IMR-90 (cell line): ENCODE data around the gene ACAN. TPM values are rescaled to one million over a fixed set of nuclear protein-coding genes. Genes with fewer than 3 reads are reported as not detected.

Experiments used
- ATAC-seq: fragments of 200-7000 bp; cut with Tn5 transposase; 2 replicates; pipeline ENCODE4 v1.9.1; 2020; ENCODE audit warnings: low read depth, mild to moderate bottlenecking, moderate library complexity
- BruUV-seq: library from RNA; stranded (reverse); fragments of 400-500 nt; replicated peaks from 2 replicates; lab custom pipeline; 2021; lab: Mats Ljungman, UMichigan
- CTCF ChIA-PET: fragments of 300-600 bp; formaldehyde crosslinking; extraction: SDS; loops from one replicate; lab custom pipeline; 2021; ENCODE audit warnings: antibody characterized with exemption; lab: Yijun Ruan, JAX
- POLR2A ChIA-PET: fragments of 300-600 bp; sonication (Branson Sonifier 250); formaldehyde crosslinking; loops from one replicate; lab custom pipeline; 2022; ENCODE audit warnings: antibody characterized with exemption; ENCODE audit not compliant: unreplicated experiment; lab: Charles Lee
- DNase-seq: peaks from one replicate; pipeline ENCODE4 v3.0.0; 2013
- H2AFZ ChIP-seq: replicated peaks from 2 replicates; pipeline ENCODE3; 2013; ENCODE audit warnings: low read length, mild to moderate bottlenecking; ENCODE audit not compliant: poor library complexity
- H2AK5ac ChIP-seq: 2 replicates; pipeline ENCODE4 v1.6.1; 2013; ENCODE audit warnings: low read depth, low read length, inconsistent platforms
- H2AK9ac ChIP-seq: replicated peaks from 2 replicates; pipeline ENCODE3; 2013; ENCODE audit warnings: mild to moderate bottlenecking, low read depth, low read length, moderate library complexity; ENCODE audit not compliant: poor library complexity
- H2BK120ac ChIP-seq: 2 replicates; pipeline ENCODE4 v1.6.1; 2013; ENCODE audit warnings: low read depth, low read length, inconsistent platforms
- H2BK15ac ChIP-seq: 3 replicates; pipeline ENCODE4 v1.6.1; 2013; ENCODE audit warnings: low read depth, low read length, inconsistent platforms
- H2BK20ac ChIP-seq: 2 replicates; pipeline ENCODE4 v1.6.1; 2013; ENCODE audit warnings: low read depth, mild to moderate bottlenecking, inconsistent platforms, low read length, moderate library complexity
- H2BK5ac ChIP-seq: 2 replicates; pipeline ENCODE4 v1.6.1; 2013; ENCODE audit warnings: mild to moderate bottlenecking, low read depth, low read length, inconsistent platforms; ENCODE audit not compliant: poor library complexity, severe bottlenecking
- H3K14ac ChIP-seq: replicated peaks from 2 replicates; pipeline ENCODE4 v1.6.1; 2013; ENCODE audit warnings: low read depth, low read length, inconsistent platforms
- H3K18ac ChIP-seq: 2 replicates; pipeline ENCODE4 v1.6.1; 2013; ENCODE audit warnings: low read depth, low read length, control low read depth
- H3K23ac ChIP-seq: 2 replicates; pipeline ENCODE4 v1.6.1; 2013; ENCODE audit warnings: low read depth, low read length, inconsistent platforms
- H3K27ac ChIP-seq: 2 replicates; pipeline ENCODE4 v1.5.1; 2013; ENCODE audit warnings: mild to moderate bottlenecking, control low read depth, low read length; ENCODE audit not compliant: insufficient read depth
- H3K27me3 ChIP-seq: 2 replicates; pipeline ENCODE4 v1.6.1; 2013; ENCODE audit warnings: low read length; ENCODE audit not compliant: control insufficient read depth, insufficient read depth
- H3K36me3 ChIP-seq: 2 replicates; pipeline ENCODE4 v1.6.1; 2013; ENCODE audit warnings: low read length, mixed read lengths; ENCODE audit not compliant: control insufficient read depth, insufficient read depth
- H3K4ac ChIP-seq: 2 replicates; pipeline ENCODE4 v1.6.1; 2013; ENCODE audit warnings: low read depth, low read length, inconsistent platforms
- H3K4me1 ChIP-seq: 2 replicates; pipeline ENCODE4 v1.6.1; 2013; ENCODE audit warnings: low read length, mixed read lengths; ENCODE audit not compliant: control insufficient read depth, insufficient read depth
- H3K4me2 ChIP-seq: 2 replicates; pipeline ENCODE4 v1.6.1; 2013; ENCODE audit warnings: low read depth, mild to moderate bottlenecking, control low read depth, low read length, moderate library complexity
- H3K4me3 ChIP-seq: 2 replicates; pipeline ENCODE4 v1.5.1; 2013; ENCODE audit warnings: low read depth, mild to moderate bottlenecking, control low read depth, low read length, moderate library complexity; ENCODE audit not compliant: insufficient read depth
- H3K56ac ChIP-seq: 2 replicates; pipeline ENCODE4 v1.6.1; 2013; ENCODE audit warnings: low read length, inconsistent platforms; ENCODE audit not compliant: insufficient read depth; ENCODE audit errors: extremely low read depth
- H3K79me1 ChIP-seq, 2 experiments: 2 replicates each; pipeline ENCODE4 v1.6.1; 2013; ENCODE audit warnings: low read length in 2 of 2, inconsistent platforms in 1 of 2, low read depth in 1 of 2
- H3K9ac ChIP-seq: 2 replicates; pipeline ENCODE4 v1.6.1; 2013; ENCODE audit warnings: low read depth, low read length, control low read depth
- H3K9me1 ChIP-seq: 2 replicates; pipeline ENCODE4 v1.6.1; 2013; ENCODE audit warnings: low read length, inconsistent platforms; ENCODE audit not compliant: insufficient read depth
- H3K9me3 ChIP-seq: 2 replicates; pipeline ENCODE4 v1.6.1; 2013; ENCODE audit warnings: low read length; ENCODE audit not compliant: control insufficient read depth, insufficient read depth
- H4K20me1 ChIP-seq: 2 replicates; pipeline ENCODE4 v1.6.1; 2013; ENCODE audit warnings: low read length, inconsistent platforms; ENCODE audit not compliant: insufficient read depth
- H4K5ac ChIP-seq: 2 replicates; pipeline ENCODE4 v1.6.1; 2013; ENCODE audit warnings: mild to moderate bottlenecking, low read depth, low read length, control low read depth
- H4K8ac ChIP-seq, 2 experiments: 2 replicates each; pipeline ENCODE4 v1.6.1; 2013; ENCODE audit warnings: low read depth in 2 of 2, low read length in 2 of 2, control low read depth in 1 of 2, inconsistent platforms in 1 of 2
- H4K91ac ChIP-seq: 2 replicates; pipeline ENCODE4 v1.6.1; 2013; ENCODE audit warnings: low read depth, low read length, inconsistent platforms; ENCODE audit not compliant: insufficient read depth
- BHLHE40 ChIP-seq: fragments of 150-350 bp; IDR thresholded peaks from 2 replicates; pipeline ENCODE4 v1.6.1; 2016; ENCODE audit warnings: mild to moderate bottlenecking, low read depth, low read length
- CEBPB ChIP-seq: IDR thresholded peaks from 2 replicates; pipeline ENCODE4 v1.6.1; 2012; ENCODE audit warnings: low read depth, low read length, improper control_type of control experiment
- FOS ChIP-seq: fragments of 150-350 bp; IDR thresholded peaks from 2 replicates; pipeline ENCODE4 v1.6.1; 2016; ENCODE audit warnings: low read depth, low read length
- MXI1 ChIP-seq: IDR thresholded peaks from 2 replicates; pipeline ENCODE4 v1.6.1; 2012; ENCODE audit warnings: low read depth, mild to moderate bottlenecking, low read length, moderate library complexity, borderline replicate concordance
- NFE2L2 ChIP-seq: fragments of 150-350 bp; IDR thresholded peaks from 2 replicates; pipeline ENCODE4 v1.6.1; 2016; ENCODE audit warnings: low read depth, mild to moderate bottlenecking, low read length
- RAD21 ChIP-seq: IDR thresholded peaks from 2 replicates; pipeline ENCODE4 v1.6.1; 2012; ENCODE audit warnings: low read length, improper control_type of control experiment
- RCOR1 ChIP-seq: IDR thresholded peaks from 2 replicates; pipeline ENCODE4 v1.6.1; 2012; ENCODE audit warnings: mild to moderate bottlenecking, low read length, improper control_type of control experiment; ENCODE audit not compliant: insufficient replicate concordance
- SMC3 ChIP-seq: fragments of 150-350 bp; IDR thresholded peaks from 2 replicates; pipeline ENCODE4 v1.6.1; 2016; ENCODE audit warnings: low read depth, mild to moderate bottlenecking, antibody characterized with exemption, low read length, moderate library complexity
- WGBS, 2 experiments: methylation state at CpG; one replicate each; pipeline versions ENCODE4 v1.1.5 to v1.1.7; 2013; ENCODE audit warnings: missing lambda C conversion rate in 2 of 2; ENCODE audit not compliant: insufficient read length in 1 of 2; ENCODE audit errors: extremely low coverage in 2 of 2; 5-methylcytosine and 5-hydroxymethylcytosine counted together
- dilution Hi-C: fragments of 300-500 bp; cut with HindIII; formaldehyde crosslinking; loops from one replicate; pipeline ENCODE4 v1.14.3; 2018; ENCODE audit warnings: low sequenced_read_pairs; ENCODE audit not compliant: unreplicated experiment
- in situ Hi-C: fragments of 300-500 bp; cut with MboI; formaldehyde crosslinking; loops from 3 replicates; pipeline ENCODE4 v1.14.3; 2019; ENCODE audit warnings: low sequenced_read_pairs, inconsistent platforms, mixed read lengths
- intact Hi-C: fragments of 100-400 bp; cut with micrococcal nuclease; formaldehyde crosslinking; loops from 2 replicates; pipeline ENCODE4 v1.10.0; 2022
- polyA plus RNA-seq, 3 experiments: library from polyadenylated mRNA; depleted of rRNA; stranded (reverse); fragments of >200 nt; gene quantifications; 2 replicates each; pipeline ENCODE4 v1.2.3, GENCODE V29; 2012; ENCODE audit warnings: low replicate concordance in 1 of 3
- total RNA-seq: library from RNA; depleted of rRNA; stranded (reverse); fragments of >200 nt; gene quantifications from 2 replicates; pipeline ENCODE4 v1.2.3, GENCODE V29; 2012
- TF ChIP-seq, protein P1 (sequence below): conservative IDR thresholded peaks from 2 replicates; pipeline ENCODE4 v1.5.1; 2012; ENCODE audit warnings: mild to moderate bottlenecking, low read depth, low read length, improper control_type of control experiment

Gene ACAN
- total and polyA plus RNA-seq, 2 of the 4 experiments (the other 2 are of a cell fraction) = 0.54 to 0.96 TPM

DNA sequence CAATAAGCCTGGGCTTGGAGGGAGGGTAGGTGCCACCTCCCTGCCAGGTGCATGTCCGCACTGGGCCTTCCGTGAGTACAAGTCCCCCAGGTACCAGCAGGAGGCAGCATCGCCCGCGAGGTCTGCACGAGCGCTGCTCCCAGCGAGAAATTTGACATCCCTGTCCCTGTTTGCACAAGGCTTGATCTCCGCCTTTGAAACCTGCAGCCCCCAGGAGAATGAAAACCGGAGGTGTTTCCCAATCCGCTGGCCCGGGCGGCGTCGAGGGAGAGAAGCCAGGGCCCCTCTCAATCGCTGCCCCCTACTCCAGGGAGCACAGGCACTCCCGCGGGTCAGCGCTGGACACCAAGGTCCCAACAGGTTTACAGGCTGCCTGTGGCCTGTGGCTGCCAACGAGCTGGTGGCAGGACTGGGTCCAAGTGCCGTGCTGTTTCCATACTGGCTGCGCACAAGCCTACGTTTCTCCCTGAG, 91.1 kb downstream of the ACAN start:
- Histone ChIP-seq H3K14ac (no peak overlapping the region), H3K4me3 (no peak overlapping the region), H2BK20ac (no peak overlapping the region), H3K23ac (peak overlapping the region; percentile 45; the same call in 1 of the 2 replicates), H2AK9ac (peak overlapping the region; percentile 45), H3K27me3 (no peaks in the 10 kb centered on the region), H3K79me1 (peaks cover 0 to 5% of the 10 kb centered on the region in 2 experiments; a peak in 1 of 4 replicates), H3K9me1 (peaks cover 9% of the 10 kb centered on the region), H3K4me2 (peak overlapping the region; percentile 23), H2AFZ (peak overlapping the region; percentile 60), H4K5ac (no peak overlapping the region), H2AK5ac (no peak overlapping the region), H2BK5ac (no peak overlapping the region), H4K8ac (no peak overlapping the region), H3K36me3 (peaks cover 9% of the 10 kb centered on the region; the same call in 1 of the 2 replicates), H3K4me1 (peaks cover 13% of the 10 kb centered on the region), H2BK120ac (no peak overlapping the region), H3K9me3 (no peaks in the 10 kb centered on the region), H3K18ac (no peak overlapping the region), H2BK15ac (no peak overlapping the region), H4K91ac (no peak overlapping the region), H3K9ac (no peak overlapping the region), H3K27ac (no peak overlapping the region), H4K20me1 (peaks cover 28% of the 10 kb centered on the region), H3K4ac (no peak overlapping the region), H3K56ac (no peak overlapping the region)
- dilution Hi-C loops = no loop called here
- TF ChIP-seq FOS (no peak), NFE2L2 (no peak), RAD21 (peak; percentile 32; the same call in 1 of the 2 replicates), SMC3 (no peak), BHLHE40 (no peak), RCOR1 (no peak), CEBPB (no peak), MXI1 (no peak)
- TF ChIP-seq, protein P1, sequence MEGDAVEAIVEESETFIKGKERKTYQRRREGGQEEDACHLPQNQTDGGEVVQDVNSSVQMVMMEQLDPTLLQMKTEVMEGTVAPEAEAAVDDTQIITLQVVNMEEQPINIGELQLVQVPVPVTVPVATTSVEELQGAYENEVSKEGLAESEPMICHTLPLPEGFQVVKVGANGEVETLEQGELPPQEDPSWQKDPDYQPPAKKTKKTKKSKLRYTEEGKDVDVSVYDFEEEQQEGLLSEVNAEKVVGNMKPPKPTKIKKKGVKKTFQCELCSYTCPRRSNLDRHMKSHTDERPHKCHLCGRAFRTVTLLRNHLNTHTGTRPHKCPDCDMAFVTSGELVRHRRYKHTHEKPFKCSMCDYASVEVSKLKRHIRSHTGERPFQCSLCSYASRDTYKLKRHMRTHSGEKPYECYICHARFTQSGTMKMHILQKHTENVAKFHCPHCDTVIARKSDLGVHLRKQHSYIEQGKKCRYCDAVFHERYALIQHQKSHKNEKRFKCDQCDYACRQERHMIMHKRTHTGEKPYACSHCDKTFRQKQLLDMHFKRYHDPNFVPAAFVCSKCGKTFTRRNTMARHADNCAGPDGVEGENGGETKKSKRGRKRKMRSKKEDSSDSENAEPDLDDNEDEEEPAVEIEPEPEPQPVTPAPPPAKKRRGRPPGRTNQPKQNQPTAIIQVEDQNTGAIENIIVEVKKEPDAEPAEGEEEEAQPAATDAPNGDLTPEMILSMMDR = peak; percentile 39
- in situ Hi-C loops = no loop called here
- no peak for DNase-seq
- CTCF ChIA-PET = no interaction called here
- intact Hi-C loops = no loop called here
- WGBS, 2 experiments = 18% methylated on average over 17 of the region's 23 CpGs; no CpG with 5 or more reads in 1 of the 2 experiments
- POLR2A ChIA-PET = interaction anchor here (0.5 kb wide), 1 partner anchor 59 kb away, joined by 5 read pairs; no protein-coding TSS in a partner anchor
- no TSS peak for BruUV-seq
- ATAC-seq = no peak; the same call in 1 of the 2 replicates
